Fibroblast of lung (primary cell): ENCODE measurements around the gene TBX4. TPM values are rescaled to one million over a fixed set of nuclear protein-coding genes. Genes with fewer than 3 reads are reported as not detected.

ENCODE experiments used
- DNase-seq, 2 donors: peaks; one replicate each; pipeline versions ENCODE4 v3.0.0 to v3.0.0-alpha.2; 2010; ENCODE audit warnings: low read depth in 2 of 2
- H2AFZ ChIP-seq: 2 replicates; pipeline ENCODE4 v1.5.1; 2012; ENCODE audit warnings: low read length, control low read depth, inconsistent platforms
- H3K27ac ChIP-seq: 2 replicates; pipeline ENCODE4 v1.5.1; 2011; ENCODE audit warnings: low read length, control low read depth; ENCODE audit not compliant: insufficient read depth
- H3K27me3 ChIP-seq: 2 replicates; pipeline ENCODE4 v1.5.1; 2011; ENCODE audit warnings: mild to moderate bottlenecking, low read length; ENCODE audit not compliant: control insufficient read depth, insufficient read depth
- H3K36me3 ChIP-seq: 2 replicates; pipeline ENCODE4 v1.5.1; 2011; ENCODE audit warnings: low read length; ENCODE audit not compliant: control insufficient read depth, insufficient read depth
- H3K4me1 ChIP-seq: 2 replicates; pipeline ENCODE4 v1.5.1; 2011; ENCODE audit warnings: low read length; ENCODE audit not compliant: control insufficient read depth, insufficient read depth; ENCODE audit errors: extremely low read depth
- H3K4me2 ChIP-seq: 2 replicates; pipeline ENCODE4 v1.5.1; 2011; ENCODE audit warnings: low read length, control low read depth; ENCODE audit not compliant: insufficient read depth; ENCODE audit errors: extremely low read depth
- H3K4me3 ChIP-seq, 4 experiments: fragments of 200-600 bp in 1 of 4; sonication (generic) in 1 of 4; replicated peaks in 1 of 4; 2 replicates each; pipeline ENCODE4 v1.5.1; 2011 to 2016; ENCODE audit warnings: low read length in 4 of 4, low read depth in 3 of 4, mild to moderate bottlenecking in 3 of 4, control low read depth in 2 of 4, inconsistent platforms in 1 of 4, mixed read lengths in 1 of 4; ENCODE audit not compliant: insufficient read depth in 1 of 4; ENCODE audit errors: control extremely low read depth in 1 of 4
- H3K79me2 ChIP-seq: 2 replicates; pipeline ENCODE4 v1.5.1; 2012; ENCODE audit warnings: mild to moderate bottlenecking, low read length, inconsistent platforms; ENCODE audit not compliant: control insufficient read depth, insufficient read depth
- H3K9ac ChIP-seq: 2 replicates; pipeline ENCODE4 v1.5.1; 2011; ENCODE audit warnings: mild to moderate bottlenecking, low read length, control low read depth; ENCODE audit not compliant: insufficient read depth
- H3K9me3 ChIP-seq: 2 replicates; pipeline ENCODE4 v1.5.1; 2012; ENCODE audit warnings: low read depth, low read length; ENCODE audit not compliant: control insufficient read depth, insufficient read depth
- H4K20me1 ChIP-seq: 2 replicates; pipeline ENCODE4 v1.5.1; 2011; ENCODE audit warnings: low read length; ENCODE audit not compliant: control insufficient read depth, insufficient read depth; ENCODE audit errors: extremely low read depth
- EZH2 ChIP-seq: IDR thresholded peaks from 2 replicates; pipeline ENCODE4 v1.5.1; 2012; ENCODE audit warnings: low read length, control low read depth, mild to moderate bottlenecking; ENCODE audit errors: missing control alignments
- polyA plus RNA-seq, 2 donors: library from polyadenylated mRNA; depleted of rRNA in 1 of 2; stranded (reverse) in 1 of 2; unstranded in 1 of 2; fragments of >200 nt; gene quantifications; 2 replicates each; pipeline ENCODE4 v1.2.1, GENCODE V29; 2011 to 2012; ENCODE audit warnings: missing spikeins in 1 of 2
- total RNA-seq: library from RNA; depleted of rRNA; stranded (reverse); fragments of >200 nt; gene quantifications from 2 replicates; pipeline ENCODE4 v1.2.1, GENCODE V29; 2014
- TF ChIP-seq, protein P1 (sequence below), 2 donors: IDR thresholded peaks in 1 of 2; conservative IDR thresholded peaks in 1 of 2; 1 replicate in 1 of 2; 2 replicates in 1 of 2; pipeline ENCODE4 v1.5.1; 2011 to 2012; ENCODE audit warnings: low read length in 2 of 2, control low read depth in 1 of 2, inconsistent platforms in 1 of 2, low read depth in 1 of 2, mild to moderate bottlenecking in 1 of 2

TBX4 gene
- total and polyA plus RNA-seq, 2 donors (not counting 1 experiment from before 2014, with no cell fraction given): 44.1 to 93.9 TPM

DNA sequence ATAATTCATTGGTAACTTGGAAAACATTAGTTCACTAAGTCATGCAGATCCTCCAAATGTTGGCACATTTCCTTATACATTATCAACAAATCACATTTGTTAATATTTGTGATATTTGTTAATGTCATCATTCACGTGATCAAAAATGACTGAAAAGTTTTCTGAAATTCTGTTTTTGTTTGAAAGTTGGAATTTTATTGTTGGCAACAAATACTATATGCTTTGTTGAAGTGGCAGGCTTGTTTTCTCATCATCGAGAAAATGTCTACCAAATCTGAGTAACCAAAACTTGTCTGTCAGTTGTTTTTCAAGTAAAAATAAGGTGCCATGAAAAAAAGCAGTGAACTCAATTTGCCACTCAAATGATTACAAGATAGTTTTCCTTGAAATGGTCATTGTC lies 75.9 kb downstream of the TBX4 start:
- H3K79me2 ChIP-seq: no peaks in the 10 kb centered on the region
- no peaks in the 10 kb centered on the region for H3K36me3 ChIP-seq
- H3K4me1 ChIP-seq: no peaks in the 10 kb centered on the region
- no peaks in the 10 kb centered on the region for H3K27me3 ChIP-seq
- H3K27ac ChIP-seq: no peak overlapping the region
- H3K4me2 ChIP-seq: no peak overlapping the region
- no peak overlapping the region for H2AFZ ChIP-seq
- H4K20me1 ChIP-seq: no peaks in the 10 kb centered on the region
- no peak for DNase-seq
- no peak overlapping the region for H3K9ac ChIP-seq
- H3K9me3 ChIP-seq: no peaks in the 10 kb centered on the region
- no peak overlapping the region for H3K4me3 ChIP-seq
- no peak for TF ChIP-seq EZH2
- TF ChIP-seq, protein P1, sequence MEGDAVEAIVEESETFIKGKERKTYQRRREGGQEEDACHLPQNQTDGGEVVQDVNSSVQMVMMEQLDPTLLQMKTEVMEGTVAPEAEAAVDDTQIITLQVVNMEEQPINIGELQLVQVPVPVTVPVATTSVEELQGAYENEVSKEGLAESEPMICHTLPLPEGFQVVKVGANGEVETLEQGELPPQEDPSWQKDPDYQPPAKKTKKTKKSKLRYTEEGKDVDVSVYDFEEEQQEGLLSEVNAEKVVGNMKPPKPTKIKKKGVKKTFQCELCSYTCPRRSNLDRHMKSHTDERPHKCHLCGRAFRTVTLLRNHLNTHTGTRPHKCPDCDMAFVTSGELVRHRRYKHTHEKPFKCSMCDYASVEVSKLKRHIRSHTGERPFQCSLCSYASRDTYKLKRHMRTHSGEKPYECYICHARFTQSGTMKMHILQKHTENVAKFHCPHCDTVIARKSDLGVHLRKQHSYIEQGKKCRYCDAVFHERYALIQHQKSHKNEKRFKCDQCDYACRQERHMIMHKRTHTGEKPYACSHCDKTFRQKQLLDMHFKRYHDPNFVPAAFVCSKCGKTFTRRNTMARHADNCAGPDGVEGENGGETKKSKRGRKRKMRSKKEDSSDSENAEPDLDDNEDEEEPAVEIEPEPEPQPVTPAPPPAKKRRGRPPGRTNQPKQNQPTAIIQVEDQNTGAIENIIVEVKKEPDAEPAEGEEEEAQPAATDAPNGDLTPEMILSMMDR (conservative IDR thresholded peaks at IDR 0.05 in 1 of 2, IDR thresholded peaks at IDR 0.05 in 1 of 2; ENCODE audit: low read depth in 1 of 2, low read length in 2 of 2): no peak

DNA sequence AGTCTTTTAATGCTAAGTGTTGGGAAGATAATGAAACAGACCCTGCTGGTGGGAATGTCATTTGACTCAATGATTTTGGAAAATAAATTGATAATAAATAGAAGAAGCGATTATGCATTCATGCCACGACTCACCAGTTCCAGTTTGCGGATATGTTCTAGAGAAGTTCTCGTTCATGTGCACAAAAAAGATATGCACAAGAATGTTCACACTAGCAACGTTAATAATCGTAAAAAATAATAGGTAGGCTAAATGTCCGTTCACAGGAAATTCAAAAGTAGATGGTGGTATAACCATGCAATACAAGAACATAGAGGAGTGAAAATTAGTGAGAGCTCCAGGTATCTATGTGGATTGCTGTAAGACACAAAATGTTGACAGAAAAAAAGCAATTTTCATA lies 79.0 kb downstream of the TBX4 start:
- TF ChIP-seq, protein P1 (conservative IDR thresholded peaks at IDR 0.05 in 1 of 2, IDR thresholded peaks at IDR 0.05 in 1 of 2; ENCODE audit: low read depth in 1 of 2, low read length in 2 of 2): no peak
- no peak for TF ChIP-seq EZH2
- no peak for DNase-seq
- Histone ChIP-seq H2AFZ (no peak overlapping the region), H3K36me3 (no peaks in the 10 kb centered on the region), H3K27ac (no peak overlapping the region), H4K20me1 (no peaks in the 10 kb centered on the region), H3K9me3 (no peaks in the 10 kb centered on the region), H3K9ac (no peak overlapping the region), H3K4me3 (no peak overlapping the region), H3K27me3 (no peaks in the 10 kb centered on the region), H3K4me2 (no peak overlapping the region), H3K4me1 (no peaks in the 10 kb centered on the region), H3K79me2 (no peaks in the 10 kb centered on the region)

DNA sequence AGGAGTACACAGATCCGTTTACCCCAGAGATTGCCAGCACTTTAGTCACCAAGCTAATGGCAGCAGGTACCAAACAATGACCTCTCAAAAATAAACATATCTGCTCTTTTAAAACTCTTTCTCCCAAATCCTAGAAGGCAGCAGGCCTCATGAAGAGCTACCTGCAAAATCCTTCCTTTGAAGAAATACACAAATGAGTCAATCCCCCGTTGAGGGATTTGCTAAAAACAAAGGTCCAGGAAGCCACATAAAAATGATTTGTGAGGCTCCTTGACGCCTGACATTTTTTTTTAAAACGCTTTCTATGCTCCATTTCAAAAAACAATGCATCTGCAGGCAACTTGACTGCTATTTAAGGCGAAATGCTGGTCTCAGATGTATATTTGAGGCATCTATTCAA lies 80.6 kb downstream of the TBX4 start:
- no peak for TF ChIP-seq EZH2
- TF ChIP-seq, protein P1 (conservative IDR thresholded peaks at IDR 0.05 in 1 of 2, IDR thresholded peaks at IDR 0.05 in 1 of 2; ENCODE audit: low read depth in 1 of 2, low read length in 2 of 2): no peak
- Histone ChIP-seq H3K4me2 (no peak overlapping the region), H3K36me3 (no peaks in the 10 kb centered on the region), H3K27ac (no peak overlapping the region), H3K4me3 (no peak overlapping the region), H2AFZ (no peak overlapping the region), H3K27me3 (no peaks in the 10 kb centered on the region), H3K9ac (no peak overlapping the region), H3K79me2 (no peaks in the 10 kb centered on the region), H4K20me1 (no peaks in the 10 kb centered on the region), H3K4me1 (no peaks in the 10 kb centered on the region), H3K9me3 (no peaks in the 10 kb centered on the region)
- no peak for DNase-seq
